Neural progenitor cell (in vitro differentiated cells): ENCODE measurements around the gene ZMIZ1. TPM values are rescaled to one million over a fixed set of nuclear protein-coding genes. Genes with fewer than 3 reads are reported as not detected.

Source experiments
- DNase-seq: peaks from one replicate; pipeline ENCODE4 v3.0.0-alpha.2; 2016; ENCODE audit warnings: low spot score
- H2AFZ ChIP-seq: fragments of 200-600 bp; sonication (generic); replicated peaks from 2 replicates; pipeline ENCODE4 v1.6.1; 2016; ENCODE audit warnings: antibody characterized with exemption
- H3F3A ChIP-seq: fragments of 200-600 bp; sonication (generic); 2 replicates; pipeline ENCODE4 v1.6.1; 2016; ENCODE audit warnings: antibody characterized with exemption, low read depth
- H3K27ac ChIP-seq: fragments of 200-600 bp; sonication (generic); 2 replicates; pipeline ENCODE4 v1.5.1; 2016; ENCODE audit warnings: mild to moderate bottlenecking
- H3K27me3 ChIP-seq: fragments of 200-600 bp; sonication (generic); 2 replicates; pipeline ENCODE4 v1.6.1; 2016; ENCODE audit warnings: mild to moderate bottlenecking, moderate library complexity
- H3K36me3 ChIP-seq: fragments of 200-600 bp; sonication (generic); 2 replicates; pipeline ENCODE4 v1.5.1; 2016
- H3K4me1 ChIP-seq: fragments of 200-600 bp; sonication (generic); 2 replicates; pipeline ENCODE4 v1.6.1; 2016; ENCODE audit warnings: mixed run types
- H3K4me2 ChIP-seq: fragments of 200-600 bp; sonication (generic); 2 replicates; pipeline ENCODE4 v1.6.1; 2016
- H3K4me3 ChIP-seq: fragments of 200-600 bp; sonication (generic); 2 replicates; pipeline ENCODE4 v1.5.1; 2016
- H3K79me2 ChIP-seq: fragments of 200-600 bp; sonication (generic); 2 replicates; pipeline ENCODE4 v1.6.1; 2016; ENCODE audit warnings: low read depth
- H3K9ac ChIP-seq: fragments of 200-600 bp; sonication (generic); 2 replicates; pipeline ENCODE4 v1.6.1; 2016
- H3K9me3 ChIP-seq: fragments of 200-600 bp; sonication (generic); 2 replicates; pipeline ENCODE4 v1.5.1; 2016; ENCODE audit warnings: low read depth
- H4K20me1 ChIP-seq: fragments of 200-600 bp; sonication (generic); 2 replicates; pipeline ENCODE4 v1.6.1; 2016; ENCODE audit warnings: low read depth
- H3K27ac Mint-ChIP-seq: 3 replicates; pipeline ENCODE4 v1.8.0; 2021; ENCODE audit warnings: mixed read lengths
- H3K27me3 Mint-ChIP-seq: 2 replicates; pipeline ENCODE4 v1.8.0; 2022; ENCODE audit warnings: low read depth, mild to moderate bottlenecking, inconsistent platforms, moderate library complexity, mixed read lengths; ENCODE audit not compliant: insufficient read depth
- H3K36me3 Mint-ChIP-seq: 3 replicates; pipeline ENCODE4 v1.8.0; 2021; ENCODE audit warnings: mixed read lengths
- H3K4me1 Mint-ChIP-seq: 3 replicates; pipeline ENCODE4 v1.8.0; 2021; ENCODE audit warnings: mixed read lengths
- H3K4me3 Mint-ChIP-seq: 3 replicates; pipeline ENCODE4 v1.8.0; 2021; ENCODE audit warnings: mild to moderate bottlenecking, moderate library complexity, mixed read lengths
- H3K9me3 Mint-ChIP-seq: 3 replicates; pipeline ENCODE4 v1.8.0; 2020; ENCODE audit warnings: mixed read lengths
- CTCF ChIP-seq: fragments of 200-600 bp; sonication (generic); IDR thresholded peaks from 2 replicates; pipeline ENCODE4 v1.5.1; 2017; ENCODE audit warnings: antibody characterized with exemption, mild to moderate bottlenecking
- EZH2 ChIP-seq: fragments of 200-600 bp; sonication (generic); IDR thresholded peaks from 2 replicates; pipeline ENCODE4 v1.6.1; 2017; ENCODE audit warnings: antibody characterized with exemption, mild to moderate bottlenecking, moderate library complexity
- EZH2phosphoT487 ChIP-seq: fragments of 200-600 bp; sonication (generic); IDR thresholded peaks from 2 replicates; pipeline ENCODE4 v1.6.1; 2017; ENCODE audit warnings: antibody characterized with exemption
- total RNA-seq: library from RNA; depleted of rRNA; stranded (reverse); fragments of >200 nt; gene quantifications from 2 replicates; pipeline ENCODE4 v1.2.3, GENCODE V29; 2015; ENCODE audit warnings: low replicate concordance

The ZMIZ1 gene
- total RNA-seq, 1 donor from 2014 or later = 5.8 TPM

- Histone ChIP-seq H3K9ac (no peak overlapping the region), H2AFZ (no peak overlapping the region), H3K79me2 (no peaks in the 10 kb centered on the region), H3K4me2 (no peak overlapping the region), H3K27ac (no peak overlapping the region), H4K20me1 (peaks cover 8% of the 10 kb centered on the region), H3K27me3 (no peaks in the 10 kb centered on the region), H3K36me3 (no peaks in the 10 kb centered on the region), H3F3A (peaks cover 11% of the 10 kb centered on the region), H3K4me3 (no peak overlapping the region), H3K4me1 (peaks cover 19% of the 10 kb centered on the region), H3K9me3 (no peaks in the 10 kb centered on the region)
- Mint-ChIP-seq H3K27ac (no peak overlapping the region), H3K27me3 (peaks cover 23% of the 10 kb centered on the region), H3K4me1 (peaks cover 24% of the 10 kb centered on the region), H3K36me3 (peaks cover 22% of the 10 kb centered on the region), H3K4me3 (no peak overlapping the region), H3K9me3 (no peaks in the 10 kb centered on the region)
- DNase-seq = no peak
- no peak for TF ChIP-seq CTCF
- TF ChIP-seq EZH2phosphoT487 = no peak
- TF ChIP-seq EZH2 = no peak
These were observed 244.6 kb downstream of the ZMIZ1 start for GRCh38 chr10:79313320-79313719.

GRCh38 chr10:79313911-79314439 lies 245.2 kb downstream of the ZMIZ1 start:
- no peaks in the 10 kb centered on the region for H3K9me3 Mint-ChIP-seq
- H3K4me1 Mint-ChIP-seq = peaks cover 30% of the 10 kb centered on the region
- Histone ChIP-seq H3K9me3 (no peaks in the 10 kb centered on the region), H3K27ac (no peak overlapping the region), H3K9ac (no peak overlapping the region), H2AFZ (no peak overlapping the region), H3K4me1 (peaks cover 21% of the 10 kb centered on the region), H3K36me3 (no peaks in the 10 kb centered on the region), H4K20me1 (peaks cover 8% of the 10 kb centered on the region), H3K27me3 (no peaks in the 10 kb centered on the region), H3K79me2 (no peaks in the 10 kb centered on the region), H3F3A (peaks cover 11% of the 10 kb centered on the region), H3K4me3 (no peak overlapping the region), H3K4me2 (no peak overlapping the region)
- TF ChIP-seq EZH2 (no peak), EZH2phosphoT487 (no peak), CTCF (no peak)
- peak overlapping the region; percentile 4 for H3K4me3 Mint-ChIP-seq
- H3K36me3 Mint-ChIP-seq = peaks cover 25% of the 10 kb centered on the region
- H3K27ac Mint-ChIP-seq = peak overlapping the region; percentile 47
- no peak for DNase-seq
- H3K27me3 Mint-ChIP-seq = peaks cover 26% of the 10 kb centered on the region

- DNase-seq = no peak
- Histone ChIP-seq H2AFZ (no peak overlapping the region), H3K4me2 (no peak overlapping the region), H3K9ac (no peak overlapping the region), H3K9me3 (no peaks in the 10 kb centered on the region), H3K36me3 (no peaks in the 10 kb centered on the region), H3K4me3 (no peak overlapping the region), H3K4me1 (peaks cover 21% of the 10 kb centered on the region), H4K20me1 (peaks cover 8% of the 10 kb centered on the region), H3K79me2 (no peaks in the 10 kb centered on the region), H3K27me3 (no peaks in the 10 kb centered on the region), H3K27ac (no peak overlapping the region), H3F3A (peaks cover 11% of the 10 kb centered on the region)
- Mint-ChIP-seq H3K4me1 (peaks cover 28% of the 10 kb centered on the region), H3K27ac (no peak overlapping the region), H3K27me3 (peaks cover 24% of the 10 kb centered on the region), H3K9me3 (no peaks in the 10 kb centered on the region), H3K36me3 (peaks cover 22% of the 10 kb centered on the region), H3K4me3 (no peak overlapping the region)
- TF ChIP-seq EZH2 = no peak
- TF ChIP-seq CTCF = no peak
- TF ChIP-seq EZH2phosphoT487 = no peak
These were observed 246.2 kb downstream of the ZMIZ1 start for GRCh38 chr10:79314761-79315601.
